IPS-18a (cell line): ENCODE data around the gene MYOG.

ENCODE experiments used
- H3K27ac ChIP-seq: one replicate; pipeline ENCODE4 v1.5.1; 2013; ENCODE audit warnings: low read length
- H3K27me3 ChIP-seq: one replicate; pipeline ENCODE4 v1.6.1; 2013; ENCODE audit warnings: mild to moderate bottlenecking, low read length; ENCODE audit not compliant: control insufficient read depth, insufficient read depth
- H3K36me3 ChIP-seq: one replicate; pipeline ENCODE4 v1.6.1; 2013; ENCODE audit warnings: low read depth, low read length; ENCODE audit not compliant: control insufficient read depth
- H3K4me1 ChIP-seq: one replicate; pipeline ENCODE4 v1.6.1; 2013; ENCODE audit warnings: low read depth, low read length; ENCODE audit not compliant: control insufficient read depth
- H3K4me3 ChIP-seq: one replicate; pipeline ENCODE4 v1.5.1; 2013; ENCODE audit warnings: low read length
- H3K9ac ChIP-seq: one replicate; pipeline ENCODE4 v1.6.1; 2013; ENCODE audit warnings: mild to moderate bottlenecking, low read length, moderate library complexity
- H3K9me3 ChIP-seq: one replicate; pipeline ENCODE4 v1.6.1; 2013; ENCODE audit warnings: low read depth, low read length; ENCODE audit not compliant: control insufficient read depth

The MYOG gene

DNA sequence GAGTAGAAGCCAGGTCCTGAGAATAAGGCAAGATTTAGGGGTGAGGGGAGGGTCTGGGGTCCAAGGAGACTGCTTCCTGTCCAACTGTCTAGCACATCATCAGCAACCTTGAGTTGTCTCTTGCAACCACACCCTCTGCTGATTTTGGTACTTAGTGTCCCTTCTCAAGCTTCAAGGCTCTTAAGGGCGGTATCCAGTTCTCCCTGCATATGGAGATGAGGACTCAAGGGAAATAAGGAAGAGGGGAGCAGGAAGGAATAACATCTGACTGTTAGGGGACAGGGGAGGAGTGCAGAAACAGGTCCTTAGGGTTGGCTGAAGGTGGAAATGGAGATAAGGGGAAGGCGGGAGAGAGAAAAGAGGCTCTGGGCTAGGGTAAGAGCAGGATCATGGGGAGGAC lies 12.3 kb downstream of the MYOG start:
- no peaks in the 10 kb centered on the region for H3K36me3 ChIP-seq
- H3K4me3 ChIP-seq = no peak overlapping the region
- no peaks in the 10 kb centered on the region for H3K9me3 ChIP-seq
- peaks cover 50% of the 10 kb centered on the region for H3K27me3 ChIP-seq
- H3K27ac ChIP-seq = no peak overlapping the region
- no peaks in the 10 kb centered on the region for H3K4me1 ChIP-seq
- H3K9ac ChIP-seq = no peak overlapping the region

DNA sequence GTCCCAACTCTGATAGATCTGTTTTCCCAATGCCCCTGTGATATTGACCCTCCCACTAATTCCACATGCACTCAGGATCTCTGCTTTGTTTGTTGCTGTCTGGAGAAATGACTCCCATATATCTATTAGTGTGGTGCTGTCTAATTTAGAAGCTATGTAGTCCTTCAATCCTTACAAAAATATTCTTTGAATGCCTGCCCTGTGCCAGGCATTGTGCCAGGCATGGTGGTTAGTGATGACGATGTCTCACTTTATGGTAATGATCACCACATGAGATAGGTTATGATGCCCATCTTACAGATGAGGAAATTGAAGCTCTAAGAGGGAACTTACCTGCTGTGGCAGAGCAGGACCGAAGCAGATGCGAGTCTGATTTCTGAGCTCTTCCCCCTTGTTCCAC lies 12.9 kb downstream of the MYOG start:
- Histone ChIP-seq H3K4me3 (no peak overlapping the region), H3K9me3 (no peaks in the 10 kb centered on the region), H3K4me1 (no peaks in the 10 kb centered on the region), H3K9ac (no peak overlapping the region), H3K27me3 (peaks cover 47% of the 10 kb centered on the region), H3K36me3 (no peaks in the 10 kb centered on the region), H3K27ac (no peak overlapping the region)

DNA sequence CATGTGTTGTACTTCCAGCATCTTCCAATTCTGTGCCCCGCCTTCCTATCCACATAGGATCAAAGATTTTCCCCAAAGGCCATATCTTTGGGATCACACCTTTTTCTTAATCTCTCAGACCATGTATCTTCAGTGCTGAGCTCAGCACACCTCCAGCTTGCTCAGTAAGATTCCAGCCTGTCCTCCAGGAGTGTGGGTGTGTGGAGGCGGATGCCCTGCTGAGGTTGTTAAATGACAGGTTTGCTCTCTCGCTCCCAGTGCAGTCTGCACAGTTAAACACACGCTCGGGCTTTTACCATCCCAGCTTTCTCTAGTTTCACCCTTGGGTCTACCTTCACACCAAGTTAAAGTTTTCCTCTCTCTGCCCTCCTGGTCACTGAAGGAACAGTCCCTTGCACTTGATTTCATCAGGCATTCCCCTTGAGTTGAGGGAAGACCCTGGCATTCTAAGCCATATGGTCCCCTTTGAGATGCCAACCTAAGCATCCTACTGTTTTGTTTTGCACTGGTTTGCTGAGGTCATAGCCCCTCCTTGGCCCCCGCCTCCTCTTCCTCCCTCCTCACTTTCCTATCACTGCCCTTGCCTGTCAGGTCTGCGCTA lies 13.7 kb downstream of the MYOG start:
- Histone ChIP-seq H3K9ac (no peak overlapping the region), H3K36me3 (no peaks in the 10 kb centered on the region), H3K4me3 (no peak overlapping the region), H3K27ac (no peak overlapping the region), H3K9me3 (no peaks in the 10 kb centered on the region), H3K4me1 (no peaks in the 10 kb centered on the region), H3K27me3 (peaks cover 39% of the 10 kb centered on the region)

DNA sequence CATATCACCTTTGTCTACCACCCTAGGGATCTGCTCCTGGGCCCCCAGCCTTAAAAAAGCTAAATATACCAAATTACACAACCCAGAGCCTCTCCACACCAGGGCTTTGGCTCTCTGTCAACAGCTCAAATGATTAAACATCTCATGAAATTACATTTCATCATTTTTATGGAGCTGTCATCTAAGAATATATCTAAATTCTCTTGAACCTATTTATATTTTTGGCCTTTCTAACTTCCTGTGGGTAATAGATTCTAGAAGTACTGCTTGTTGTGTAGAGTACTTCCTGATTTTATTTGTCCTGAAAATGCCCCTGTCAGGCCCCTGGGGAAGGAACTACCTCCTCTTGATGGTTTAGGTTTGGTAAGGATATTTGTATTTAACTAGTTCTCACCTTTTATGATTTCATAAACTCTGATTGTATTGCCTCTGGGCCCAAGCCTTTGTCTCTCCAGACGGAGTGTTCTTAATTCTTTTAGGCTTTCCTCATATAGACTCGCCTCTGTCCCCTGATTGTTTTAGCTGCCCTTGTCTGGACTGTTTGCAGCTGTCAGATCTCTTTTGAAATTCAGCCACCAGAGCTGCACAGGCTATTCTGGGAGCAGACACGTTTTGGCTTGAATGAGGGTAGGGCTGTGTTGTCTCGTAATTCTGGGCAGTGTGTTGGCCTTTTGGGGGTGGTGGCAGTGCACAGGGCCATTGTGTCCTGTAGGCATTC lies 16.6 kb downstream of the MYOG start:
- H3K9ac ChIP-seq = no peak overlapping the region
- H3K9me3 ChIP-seq = no peaks in the 10 kb centered on the region
- no peaks in the 10 kb centered on the region for H3K36me3 ChIP-seq
- peaks cover 10% of the 10 kb centered on the region for H3K27me3 ChIP-seq
- H3K4me3 ChIP-seq = no peak overlapping the region
- no peak overlapping the region for H3K27ac ChIP-seq
- H3K4me1 ChIP-seq = no peaks in the 10 kb centered on the region

DNA sequence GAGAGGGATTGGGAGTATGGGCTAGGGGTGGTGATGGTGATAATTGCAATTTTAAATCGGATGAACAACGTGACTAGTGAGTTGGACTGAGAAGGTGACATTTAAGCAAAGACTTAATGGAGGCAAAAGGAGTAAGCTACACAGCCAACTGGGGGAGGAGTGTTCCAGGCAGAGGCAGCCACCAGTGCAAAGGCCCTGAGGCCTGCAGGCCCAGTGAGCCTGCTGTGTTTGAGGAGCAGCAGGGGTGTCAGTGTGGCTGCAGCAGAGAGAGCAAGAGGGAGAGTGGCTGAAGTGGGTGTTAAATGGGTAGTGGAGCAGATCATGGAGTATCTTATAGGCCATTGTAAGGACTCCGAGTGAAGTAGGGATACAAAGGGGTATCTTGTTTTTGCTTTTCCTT lies 18.8 kb downstream of the MYOG start:
- H3K4me1 ChIP-seq = no peaks in the 10 kb centered on the region
- H3K27me3 ChIP-seq = no peaks in the 10 kb centered on the region
- H3K36me3 ChIP-seq = no peaks in the 10 kb centered on the region
- H3K9ac ChIP-seq = no peak overlapping the region
- no peak overlapping the region for H3K4me3 ChIP-seq
- H3K9me3 ChIP-seq = no peaks in the 10 kb centered on the region
- no peak overlapping the region for H3K27ac ChIP-seq

DNA sequence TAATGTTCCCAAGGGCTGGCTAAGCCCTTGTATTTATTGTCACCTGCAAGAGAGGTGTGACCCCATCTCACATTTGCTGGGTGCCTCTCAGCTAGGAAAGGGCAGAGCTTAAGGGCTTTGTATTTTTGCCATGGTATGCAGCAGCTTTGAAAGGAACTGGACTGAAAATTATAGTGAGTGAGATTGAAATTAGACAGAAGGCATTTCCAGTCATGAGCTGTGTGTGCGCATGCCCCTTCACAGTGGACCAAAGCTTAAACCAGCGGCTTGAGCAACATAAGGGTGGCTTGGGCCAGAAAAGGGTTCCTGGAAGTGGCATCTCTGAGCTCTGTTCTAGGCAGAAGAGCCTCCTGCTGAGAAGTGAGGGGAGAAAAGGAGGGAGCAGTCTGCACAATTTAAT lies 19.8 kb downstream of the MYOG start:
- no peak overlapping the region for H3K27ac ChIP-seq
- H3K36me3 ChIP-seq = no peaks in the 10 kb centered on the region
- no peak overlapping the region for H3K4me3 ChIP-seq
- H3K27me3 ChIP-seq = no peaks in the 10 kb centered on the region
- H3K9me3 ChIP-seq = no peaks in the 10 kb centered on the region
- H3K9ac ChIP-seq = no peak overlapping the region
- H3K4me1 ChIP-seq = no peaks in the 10 kb centered on the region

DNA sequence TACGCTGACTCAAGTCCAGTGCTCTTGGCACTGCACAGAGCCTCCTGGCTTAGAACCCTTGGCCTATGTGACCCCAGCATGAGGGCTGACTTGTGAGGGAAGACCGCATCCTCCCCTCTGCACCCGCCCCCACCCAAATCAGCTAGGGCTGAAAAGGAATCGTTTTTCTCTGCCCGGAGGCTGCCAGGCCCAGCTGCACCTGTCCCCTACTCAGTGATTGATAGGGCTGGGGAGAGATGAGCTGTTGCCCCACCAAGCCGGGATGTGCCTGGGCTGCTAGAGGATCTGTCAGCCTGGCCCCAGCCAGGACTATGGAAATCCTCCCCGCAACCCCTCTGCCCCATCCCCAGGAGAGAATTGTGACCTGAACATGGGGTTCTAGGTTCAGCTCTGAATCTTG lies 20.6 kb downstream of the MYOG start:
- Histone ChIP-seq H3K27ac (no peak overlapping the region), H3K27me3 (no peaks in the 10 kb centered on the region), H3K4me1 (no peaks in the 10 kb centered on the region), H3K36me3 (no peaks in the 10 kb centered on the region), H3K9ac (no peak overlapping the region), H3K4me3 (no peak overlapping the region), H3K9me3 (no peaks in the 10 kb centered on the region)

DNA sequence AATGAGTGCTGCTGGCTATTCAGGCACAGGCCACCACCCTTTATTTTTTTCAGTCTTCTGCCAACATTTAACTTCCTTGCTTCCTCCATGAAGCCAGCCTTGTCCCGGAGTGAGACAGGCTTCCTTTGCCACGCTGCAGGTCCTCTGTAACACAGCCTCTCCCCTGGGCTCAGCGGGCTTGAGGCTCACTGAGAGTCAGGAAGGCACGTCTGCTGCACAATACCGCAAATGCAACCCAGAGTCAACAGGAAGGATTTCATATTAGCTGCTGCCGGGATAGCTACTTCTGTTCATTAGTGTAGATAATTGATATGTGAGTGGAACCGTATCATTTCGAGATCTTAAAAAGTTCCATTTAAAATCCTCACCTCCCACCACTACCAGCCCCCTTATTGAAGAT lies 22.5 kb downstream of the MYOG start:
- no peaks in the 10 kb centered on the region for H3K4me1 ChIP-seq
- no peaks in the 10 kb centered on the region for H3K36me3 ChIP-seq
- H3K9me3 ChIP-seq = no peaks in the 10 kb centered on the region
- H3K27ac ChIP-seq = no peak overlapping the region
- H3K9ac ChIP-seq = no peak overlapping the region
- H3K27me3 ChIP-seq = no peaks in the 10 kb centered on the region
- no peak overlapping the region for H3K4me3 ChIP-seq

DNA sequence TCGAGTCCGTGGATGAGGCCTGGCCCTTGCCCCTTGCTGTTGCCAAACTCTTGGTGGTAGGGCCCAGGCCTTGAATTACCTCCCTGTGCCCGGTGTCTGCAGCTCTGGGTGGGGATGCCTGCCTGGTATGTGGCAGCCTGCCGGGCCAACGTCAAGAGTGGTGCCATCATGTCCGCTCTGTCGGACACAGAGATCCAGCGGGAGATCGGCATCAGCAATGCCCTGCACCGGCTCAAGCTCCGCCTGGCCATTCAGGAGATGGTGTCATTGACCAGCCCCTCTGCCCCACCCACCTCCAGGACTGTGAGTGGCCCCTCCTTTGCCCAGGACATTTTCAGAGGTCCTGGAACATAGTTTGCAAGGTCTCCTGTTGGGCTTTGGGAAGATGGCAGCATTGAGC lies 25.7 kb downstream of the MYOG start:
- no peaks in the 10 kb centered on the region for H3K36me3 ChIP-seq
- no peaks in the 10 kb centered on the region for H3K9me3 ChIP-seq
- H3K27me3 ChIP-seq = no peaks in the 10 kb centered on the region
- H3K4me1 ChIP-seq = peaks cover 6% of the 10 kb centered on the region
- no peak overlapping the region for H3K27ac ChIP-seq
- H3K9ac ChIP-seq = no peak overlapping the region
- no peak overlapping the region for H3K4me3 ChIP-seq

DNA sequence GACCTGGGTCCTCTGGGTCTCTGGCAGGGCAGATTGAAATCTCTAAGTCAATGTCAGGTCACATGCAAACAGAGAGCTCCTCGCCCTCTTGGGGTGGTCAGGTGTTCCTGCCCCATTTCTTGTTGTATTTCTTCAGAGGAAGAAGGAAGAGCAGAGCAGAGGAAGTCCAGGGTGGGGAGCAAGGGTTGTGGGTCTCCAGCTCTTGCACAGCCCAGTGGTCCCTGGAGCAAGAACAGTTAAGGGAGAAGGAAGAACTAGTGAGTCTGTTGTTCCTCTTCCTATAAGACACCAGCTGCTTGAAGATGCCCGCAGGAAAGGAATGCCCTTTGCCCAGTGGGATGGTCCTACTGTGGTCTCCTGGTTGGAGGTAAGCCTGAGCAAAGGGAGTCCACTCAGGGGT lies 26.3 kb downstream of the MYOG start:
- Histone ChIP-seq H3K27me3 (no peaks in the 10 kb centered on the region), H3K9ac (no peak overlapping the region), H3K9me3 (no peaks in the 10 kb centered on the region), H3K4me1 (peaks cover 12% of the 10 kb centered on the region), H3K27ac (no peak overlapping the region), H3K36me3 (no peaks in the 10 kb centered on the region), H3K4me3 (no peak overlapping the region)

DNA sequence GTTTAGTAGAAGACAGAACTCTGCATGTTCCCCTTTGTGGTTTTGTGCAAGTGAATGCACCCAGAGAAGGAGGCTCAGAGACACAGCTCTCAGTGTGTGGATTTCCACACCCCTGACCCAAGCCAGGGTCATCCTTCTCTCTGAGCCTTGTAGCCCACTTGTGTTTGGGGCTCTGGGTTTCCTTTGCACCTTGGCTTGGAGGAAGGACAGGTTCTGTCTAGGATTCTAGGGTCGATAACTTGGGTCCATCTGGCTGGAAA lies 27.2 kb downstream of the MYOG start:
- Histone ChIP-seq H3K27ac (no peak overlapping the region), H3K4me1 (peaks cover 21% of the 10 kb centered on the region), H3K9me3 (no peaks in the 10 kb centered on the region), H3K36me3 (no peaks in the 10 kb centered on the region), H3K4me3 (no peak overlapping the region), H3K27me3 (no peaks in the 10 kb centered on the region), H3K9ac (no peak overlapping the region)

DNA sequence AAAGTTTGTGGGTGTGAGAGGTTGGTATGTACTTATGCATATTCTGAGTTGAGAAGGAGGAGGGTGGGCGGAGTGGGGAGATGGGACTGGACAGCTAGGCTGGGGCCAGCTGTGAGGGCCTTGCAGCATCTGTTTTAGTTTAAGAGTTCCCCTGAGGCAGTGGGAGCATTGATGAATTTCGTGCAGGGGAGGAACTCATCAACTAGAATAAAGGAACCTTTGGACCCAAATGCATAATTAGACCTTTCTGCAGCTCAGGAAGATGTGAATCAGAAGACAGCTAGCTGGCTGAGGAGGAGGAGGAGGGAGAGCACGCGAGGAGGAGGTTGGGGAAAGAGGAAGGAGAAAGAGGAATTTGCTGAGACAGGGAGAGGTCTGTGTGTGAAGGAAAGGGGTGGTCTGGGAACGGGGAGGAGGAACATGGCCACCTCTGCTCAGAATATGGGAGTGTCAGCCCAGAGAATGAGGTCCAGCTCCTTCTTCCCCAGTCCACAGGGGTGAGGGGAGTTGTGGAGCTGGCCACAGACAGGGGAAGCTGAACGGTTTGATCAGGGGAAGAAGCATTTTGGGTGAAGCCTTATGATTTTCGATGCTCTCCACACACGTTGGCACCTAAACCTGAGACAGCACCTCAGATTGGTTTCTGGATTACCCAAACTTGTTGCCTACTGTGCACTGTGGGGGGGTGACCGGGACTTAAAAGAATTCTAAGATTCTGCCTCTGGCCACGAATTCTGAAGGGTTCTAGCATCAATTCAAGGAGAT lies 27.7 kb downstream of the MYOG start:
- H3K4me3 ChIP-seq = no peak overlapping the region
- no peaks in the 10 kb centered on the region for H3K27me3 ChIP-seq
- no peak overlapping the region for H3K27ac ChIP-seq
- H3K4me1 ChIP-seq = peaks cover 22% of the 10 kb centered on the region
- H3K9ac ChIP-seq = no peak overlapping the region
- no peaks in the 10 kb centered on the region for H3K9me3 ChIP-seq
- H3K36me3 ChIP-seq = no peaks in the 10 kb centered on the region
